NCI-H1694 (cell line): Measurements from ENCODE around the gene PRR14L.
"Not testable (repeated sequence)": the region's sequence is repeated elsewhere in the genome, so short reads cannot be mapped to it uniquely, and the experiment has no call there.

Experiments used
- DNase-seq: peaks from one replicate; lab custom pipeline; 2025; lab: John Stamatoyannopoulos, UW

Gene PRR14L

GRCh38 chr22:31682751-31683150 lies 67.2 kb downstream of the PRR14L start:
- no peak for DNase-seq

GRCh38 chr22:31681349-31682345 lies 68.3 kb downstream of the PRR14L start:
- no peak for DNase-seq

GRCh38 chr22:31680861-31681341 lies 69.0 kb downstream of the PRR14L start:
- DNase-seq, result no peak

- no peak for DNase-seq
Measured at GRCh38 chr22:31678748-31679147, 71.2 kb downstream of the PRR14L start.

- DNase-seq, result no peak
Measured at GRCh38 chr22:31676700-31677099, 73.2 kb downstream of the PRR14L start.

- not testable (repeated sequence) for DNase-seq
Measured at GRCh38 chr22:31674219-31674618, 75.7 kb downstream of the PRR14L start.

- not testable (repeated sequence) for DNase-seq
Measured at GRCh38 chr22:31668849-31669248, 81.1 kb downstream of the PRR14L start.

GRCh38 chr22:31662668-31663037 lies 87.3 kb downstream of the PRR14L start:
- DNase-seq, result no peak

- DNase-seq, result peak; percentile 92
Measured at GRCh38 chr22:31661851-31662667, 87.9 kb downstream of the PRR14L start, which contains the start of gene PISD. TSS of gene PISD (minus strand) at chr22:31662215. CDS start at chr22:31662208, 7 bp downstream.

- DNase-seq, result not testable (repeated sequence)
Measured at GRCh38 chr22:31660860-31661341, 89.0 kb downstream of the PRR14L start.

- DNase-seq, result no peak
Measured at GRCh38 chr22:31659246-31659645, 90.7 kb downstream of the PRR14L start.

- DNase-seq, result no peak
Measured at GRCh38 chr22:31654408-31654807, 95.5 kb downstream of the PRR14L start.

- DNase-seq, result no peak
Measured at GRCh38 chr22:31653944-31654343, 96.0 kb downstream of the PRR14L start.

GRCh38 chr22:31652911-31653684 lies 96.8 kb downstream of the PRR14L start:
- no peak for DNase-seq

GRCh38 chr22:31652088-31652487 lies 97.8 kb downstream of the PRR14L start:
- DNase-seq, result no peak

- DNase-seq, result no peak
Measured at GRCh38 chr22:31651664-31652063, 98.3 kb downstream of the PRR14L start.

- no peak for DNase-seq
Measured at GRCh38 chr22:31650391-31650790, 99.5 kb downstream of the PRR14L start.

- DNase-seq, result no peak
Measured at GRCh38 chr22:31647523-31648320, 102.2 kb downstream of the PRR14L start.

GRCh38 chr22:31647066-31647465 lies 102.9 kb downstream of the PRR14L start:
- DNase-seq, result no peak

GRCh38 chr22:31646186-31647019 lies 103.5 kb downstream of the PRR14L start:
- DNase-seq, result no peak
